ENCODE measurements around the gene FAM78A. TPM values are rescaled to one million over a fixed set of nuclear protein-coding genes. Genes with fewer than 3 reads are reported as not detected.

Gene FAM78A
- total and polyA plus RNA-seq, 2 donors (not counting 1 experiment from before 2014, with no cell fraction given): 42.9 to 58.3 TPM

DNA sequence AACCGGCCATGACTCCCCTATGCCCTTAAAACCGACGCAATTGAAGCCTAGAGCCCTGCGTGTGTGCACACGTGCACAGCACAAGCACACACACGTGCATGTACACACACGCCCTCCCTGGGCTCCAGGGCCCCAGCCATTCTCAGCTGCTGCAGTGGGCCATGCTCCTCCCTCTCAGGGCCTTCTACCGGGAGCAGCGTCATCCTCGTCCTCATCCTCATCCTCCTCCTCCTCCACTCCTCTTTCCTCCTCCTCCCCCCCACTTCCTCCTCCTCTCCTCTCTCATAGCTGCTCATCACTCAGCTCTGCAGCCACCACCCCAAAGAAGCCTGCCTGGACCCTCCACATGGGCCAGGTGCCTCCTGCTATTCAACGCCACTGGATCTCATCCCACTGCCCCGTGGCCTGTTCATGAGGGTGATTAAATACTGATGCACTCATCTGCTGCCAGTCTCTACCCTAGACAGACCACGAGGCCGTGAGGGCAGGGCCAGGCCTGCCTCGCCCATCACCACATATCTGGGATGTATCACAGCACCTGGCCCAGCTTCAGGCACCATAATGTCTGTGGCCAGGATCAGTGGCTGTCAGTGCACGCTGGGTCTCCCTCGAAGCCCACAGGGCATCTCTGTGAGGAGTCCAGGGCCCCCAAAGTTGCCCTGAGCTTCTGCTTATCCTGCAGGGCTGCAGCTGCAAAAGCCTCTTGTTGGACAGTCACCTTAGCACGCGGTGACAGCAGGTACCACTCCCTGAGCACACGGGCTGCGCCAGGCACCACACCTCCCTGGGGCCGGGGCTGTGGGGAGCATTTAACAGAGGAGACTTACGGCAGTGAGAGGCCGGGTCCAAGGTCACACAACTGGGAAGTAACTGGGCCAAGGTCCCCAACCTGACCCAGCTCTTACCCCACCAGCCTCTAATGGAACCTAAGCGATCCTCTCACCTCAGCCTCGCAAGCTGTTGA lies 9.8 kb downstream of the FAM78A start:
- H3K9ac ChIP-seq (ENCODE audit: low read length): no peak overlapping the region
- peak; percentile 13 for DNase-seq
- H3K27ac ChIP-seq (ENCODE audit: low read length in 2 of 2): peak overlapping the region; percentile 44 to 91

More for the DNA sequence above, 9.8 kb downstream of the FAM78A start:
- intact Hi-C loops (cut with micrococcal nuclease): no loop called here
- Histone ChIP-seq H3K27me3 (replicated peaks in 1 of 4; ENCODE audit: control extremely low read depth in 1 of 4, control insufficient read depth in 3 of 4, insufficient read depth in 4 of 4, low read length in 3 of 4) (no peaks in the 10 kb centered on the region), H3K36me3 (replicated peaks in 1 of 2; ENCODE audit: control extremely low read depth in 1 of 2, control insufficient read depth in 1 of 2, extremely low read depth in 1 of 2, insufficient read depth in 2 of 2, low read length in 1 of 2) (peaks cover 0 to 30% of the 10 kb centered on the region in 2 experiments), H2AFZ (ENCODE audit: insufficient read depth, low read depth, low read length, poor library complexity, severe bottlenecking) (no peak overlapping the region), H4K20me1 (ENCODE audit: control insufficient read depth, insufficient read depth, low read length, poor library complexity, severe bottlenecking) (peaks cover 11% of the 10 kb centered on the region), H3K4me1 (ENCODE audit: control insufficient read depth in 2 of 2, insufficient read depth in 2 of 2, low read length in 2 of 2) (peaks cover 81 to 89% of the 10 kb centered on the region in 2 donors), H3K4me3 (ENCODE audit: control extremely low read depth in 1 of 5, extremely low read depth in 1 of 5, insufficient read depth in 1 of 5, low read depth in 2 of 5, low read length in 4 of 5) (peak overlapping the region in 1 of 5 experiments; percentile 20), H3K9me3 (ENCODE audit: control extremely low read depth in 1 of 3, control insufficient read depth in 2 of 3, insufficient read depth in 1 of 3, low read length in 2 of 3) (no peaks in the 10 kb centered on the region), H3K79me2 (ENCODE audit: control insufficient read depth, insufficient read depth, low read length) (peaks cover 93% of the 10 kb centered on the region), H3K4me2 (replicated peaks; ENCODE audit: low read depth, low read length, poor library complexity, severe bottlenecking) (peak overlapping the region; percentile 63)
- 79% methylated on average over 18 of the region's 26 CpGs for WGBS (ENCODE audit: insufficient coverage)
- Mint-ChIP-seq H3K9me3 (ENCODE audit: insufficient read depth) (no peaks in the 10 kb centered on the region), H3K4me3 (peak overlapping the region; percentile 32), H3K27ac (peak overlapping the region; percentile 87), H3K27me3 (no peaks in the 10 kb centered on the region), H3K4me1 (peaks cover 74% of the 10 kb centered on the region)
- no peak for ATAC-seq (ENCODE audit: low read depth)
- CTCF ChIA-PET: interaction anchor here (1.1 to 2.4 kb wide), 4 partner anchors 10 to 87 kb away, joined by 3 to 13 read pairs (median 4); no protein-coding TSS in a partner anchor
- POLR2A ChIA-PET: interaction anchor here (0.5 to 2.8 kb wide), 5 partner anchors 9 to 1117 kb away, joined by 3 to 33 read pairs (median 5); no protein-coding TSS in a partner anchor
- TF ChIP-seq, protein P1, sequence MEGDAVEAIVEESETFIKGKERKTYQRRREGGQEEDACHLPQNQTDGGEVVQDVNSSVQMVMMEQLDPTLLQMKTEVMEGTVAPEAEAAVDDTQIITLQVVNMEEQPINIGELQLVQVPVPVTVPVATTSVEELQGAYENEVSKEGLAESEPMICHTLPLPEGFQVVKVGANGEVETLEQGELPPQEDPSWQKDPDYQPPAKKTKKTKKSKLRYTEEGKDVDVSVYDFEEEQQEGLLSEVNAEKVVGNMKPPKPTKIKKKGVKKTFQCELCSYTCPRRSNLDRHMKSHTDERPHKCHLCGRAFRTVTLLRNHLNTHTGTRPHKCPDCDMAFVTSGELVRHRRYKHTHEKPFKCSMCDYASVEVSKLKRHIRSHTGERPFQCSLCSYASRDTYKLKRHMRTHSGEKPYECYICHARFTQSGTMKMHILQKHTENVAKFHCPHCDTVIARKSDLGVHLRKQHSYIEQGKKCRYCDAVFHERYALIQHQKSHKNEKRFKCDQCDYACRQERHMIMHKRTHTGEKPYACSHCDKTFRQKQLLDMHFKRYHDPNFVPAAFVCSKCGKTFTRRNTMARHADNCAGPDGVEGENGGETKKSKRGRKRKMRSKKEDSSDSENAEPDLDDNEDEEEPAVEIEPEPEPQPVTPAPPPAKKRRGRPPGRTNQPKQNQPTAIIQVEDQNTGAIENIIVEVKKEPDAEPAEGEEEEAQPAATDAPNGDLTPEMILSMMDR (IDR thresholded peaks at IDR 0.05): no peak
- TF ChIP-seq EZH2 (IDR thresholded peaks at IDR 0.05; ENCODE audit: borderline replicate concordance, insufficient read depth, low read depth, low read length, poor library complexity, severe bottlenecking): no peak

Data from B cell (primary cell).